DOHH2 (cell line): ENCODE data around the gene ABCC8.

Source experiments
- H3F3A ChIP-seq: fragments of 200-600 bp; sonication (generic), shearing (Covaris generic); 2 replicates; pipeline ENCODE4 v1.6.0; 2016; ENCODE audit warnings: antibody characterized with exemption, mild to moderate bottlenecking; ENCODE audit not compliant: control insufficient read depth, insufficient read depth
- H3K27ac ChIP-seq: fragments of 200-600 bp; sonication (generic); 2 replicates; pipeline ENCODE4 v1.5.1; 2014; ENCODE audit warnings: low read depth, mild to moderate bottlenecking, low read length, moderate library complexity
- H3K27me3 ChIP-seq: fragments of 200-600 bp; sonication (generic); 2 replicates; pipeline ENCODE4 v1.6.1; 2014; ENCODE audit warnings: mild to moderate bottlenecking, low read length, mixed read lengths; ENCODE audit not compliant: control insufficient read depth
- H3K36me3 ChIP-seq: fragments of 200-600 bp; sonication (generic); 2 replicates; pipeline ENCODE4 v1.6.1; 2014; ENCODE audit warnings: mild to moderate bottlenecking, low read length, moderate library complexity, mixed read lengths; ENCODE audit not compliant: control insufficient read depth
- H3K4me1 ChIP-seq: fragments of 200-600 bp; sonication (generic); 2 replicates; pipeline ENCODE4 v1.6.1; 2014; ENCODE audit warnings: mild to moderate bottlenecking, low read length, mixed read lengths; ENCODE audit not compliant: control insufficient read depth
- H3K4me2 ChIP-seq: fragments of 200-600 bp; sonication (generic); 2 replicates; pipeline ENCODE4 v1.6.0; 2014; ENCODE audit warnings: mild to moderate bottlenecking, low read length, moderate library complexity
- H3K4me3 ChIP-seq: fragments of 200-600 bp; sonication (generic); 2 replicates; pipeline ENCODE4 v1.5.1; 2014; ENCODE audit warnings: mild to moderate bottlenecking, low read length, mixed read lengths
- H3K79me2 ChIP-seq: fragments of 200-600 bp; sonication (generic); 2 replicates; pipeline ENCODE4 v1.6.1; 2014; ENCODE audit warnings: mild to moderate bottlenecking, low read length, mixed read lengths; ENCODE audit not compliant: control insufficient read depth
- H3K9me2 ChIP-seq: fragments of 200-600 bp; sonication (generic); replicated peaks from 2 replicates; pipeline ENCODE4 v1.6.1; 2014; ENCODE audit warnings: mild to moderate bottlenecking, low read length, mixed read lengths; ENCODE audit not compliant: control insufficient read depth
- H3K9me3 ChIP-seq: fragments of 200-600 bp; sonication (generic); 2 replicates; pipeline ENCODE4 v1.6.1; 2014; ENCODE audit warnings: antibody characterized with exemption, low read length, mixed read lengths; ENCODE audit not compliant: control insufficient read depth, insufficient read depth
- H4K20me1 ChIP-seq: fragments of 200-600 bp; sonication (generic); 2 replicates; pipeline ENCODE4 v1.6.0; 2014; ENCODE audit warnings: low read depth, mild to moderate bottlenecking, antibody characterized with exemption, low read length, moderate library complexity; ENCODE audit not compliant: control insufficient read depth, insufficient read depth
- CTCF ChIP-seq: fragments of 200-600 bp; sonication (generic); IDR thresholded peaks from one replicate; pipeline ENCODE4 v1.5.1; 2014; ENCODE audit warnings: antibody characterized with exemption, mild to moderate bottlenecking, low read depth, low read length; ENCODE audit not compliant: poor library complexity, severe bottlenecking
- EZH2phosphoT487 ChIP-seq: fragments of 200-600 bp; sonication (generic); IDR thresholded peaks from 2 replicates; pipeline ENCODE4 v1.6.1; 2017; ENCODE audit warnings: borderline replicate concordance, mild to moderate bottlenecking, antibody characterized with exemption, low read length, moderate library complexity, mixed read lengths

ABCC8 gene

GRCh38 chr11:17498058-17498457 lies 21.4 kb upstream of the ABCC8 start:
- H3K4me1 ChIP-seq = no peaks in the 10 kb centered on the region
- no peaks in the 10 kb centered on the region for H4K20me1 ChIP-seq

GRCh38 chr11:17496406-17496805 lies 19.8 kb upstream of the ABCC8 start:
- H4K20me1 ChIP-seq = no peaks in the 10 kb centered on the region

More at GRCh38 chr11:17498058-17498457, 21.4 kb upstream of the ABCC8 start:
- Histone ChIP-seq H3K27ac (no peak overlapping the region), H3K4me3 (no peak overlapping the region), H3K79me2 (no peaks in the 10 kb centered on the region), H3F3A (no peaks in the 10 kb centered on the region), H3K4me2 (no peak overlapping the region), H3K36me3 (no peaks in the 10 kb centered on the region), H3K9me2 (no peaks in the 10 kb centered on the region), H3K9me3 (no peaks in the 10 kb centered on the region), H3K27me3 (peaks cover 4% of the 10 kb centered on the region; the same call in 1 of the 2 replicates)
- TF ChIP-seq EZH2phosphoT487 (no peak), CTCF (no peak)

GRCh38 chr11:17494019-17494418 lies 17.4 kb upstream of the ABCC8 start:
- TF ChIP-seq EZH2phosphoT487 = no peak
- no peak for TF ChIP-seq CTCF

More at GRCh38 chr11:17496406-17496805, 19.8 kb upstream of the ABCC8 start:
- Histone ChIP-seq H3K4me3 (no peak overlapping the region), H3F3A (no peaks in the 10 kb centered on the region), H3K79me2 (no peaks in the 10 kb centered on the region), H3K4me2 (no peak overlapping the region), H3K27me3 (peaks cover 4% of the 10 kb centered on the region; the same call in 1 of the 2 replicates), H3K9me2 (no peaks in the 10 kb centered on the region), H3K4me1 (no peaks in the 10 kb centered on the region), H3K36me3 (no peaks in the 10 kb centered on the region), H3K27ac (no peak overlapping the region), H3K9me3 (no peaks in the 10 kb centered on the region)
- TF ChIP-seq CTCF (no peak), EZH2phosphoT487 (no peak)

GRCh38 chr11:17490938-17491337 lies 14.3 kb upstream of the ABCC8 start:
- H4K20me1 ChIP-seq = no peaks in the 10 kb centered on the region
- H3K4me2 ChIP-seq = no peak overlapping the region
- H3F3A ChIP-seq = no peaks in the 10 kb centered on the region
- peaks cover 2% of the 10 kb centered on the region; the same call in 1 of the 2 replicates for H3K27me3 ChIP-seq
- H3K9me2 ChIP-seq = no peaks in the 10 kb centered on the region
- no peak overlapping the region for H3K27ac ChIP-seq
- TF ChIP-seq EZH2phosphoT487 (no peak), CTCF (no peak)
- H3K4me3 ChIP-seq = no peak overlapping the region
- no peaks in the 10 kb centered on the region for H3K9me3 ChIP-seq
- H3K36me3 ChIP-seq = no peaks in the 10 kb centered on the region
- no peaks in the 10 kb centered on the region for H3K4me1 ChIP-seq
- no peaks in the 10 kb centered on the region for H3K79me2 ChIP-seq

More at GRCh38 chr11:17494019-17494418, 17.4 kb upstream of the ABCC8 start:
- H3K36me3 ChIP-seq = no peaks in the 10 kb centered on the region
- no peaks in the 10 kb centered on the region for H3K9me3 ChIP-seq
- H3K4me3 ChIP-seq = no peak overlapping the region
- no peak overlapping the region for H3K4me2 ChIP-seq
- no peaks in the 10 kb centered on the region for H3K4me1 ChIP-seq
- H3K79me2 ChIP-seq = no peaks in the 10 kb centered on the region
- no peaks in the 10 kb centered on the region for H4K20me1 ChIP-seq
- H3K27me3 ChIP-seq = peaks cover 4% of the 10 kb centered on the region; the same call in 1 of the 2 replicates
- H3F3A ChIP-seq = no peaks in the 10 kb centered on the region
- H3K27ac ChIP-seq = no peak overlapping the region
- H3K9me2 ChIP-seq = no peaks in the 10 kb centered on the region
